ENCODE data around the gene CCDC12. TPM values are rescaled to one million over a fixed set of nuclear protein-coding genes. Genes with fewer than 3 reads are reported as not detected.

The CCDC12 gene
- total RNA-seq, 1 donor from 2014 or later: 17.5 TPM

GRCh38 chr3:46995901-46996562 is 19.5 kb upstream of the CCDC12 start:
- no peak for DNase-seq

- no peak for DNase-seq
Observed at GRCh38 chr3:46994801-46995731, 18.5 kb upstream of the CCDC12 start.

- DNase-seq: no peak
Observed at GRCh38 chr3:46993986-46994385, 17.4 kb upstream of the CCDC12 start.

DNA sequence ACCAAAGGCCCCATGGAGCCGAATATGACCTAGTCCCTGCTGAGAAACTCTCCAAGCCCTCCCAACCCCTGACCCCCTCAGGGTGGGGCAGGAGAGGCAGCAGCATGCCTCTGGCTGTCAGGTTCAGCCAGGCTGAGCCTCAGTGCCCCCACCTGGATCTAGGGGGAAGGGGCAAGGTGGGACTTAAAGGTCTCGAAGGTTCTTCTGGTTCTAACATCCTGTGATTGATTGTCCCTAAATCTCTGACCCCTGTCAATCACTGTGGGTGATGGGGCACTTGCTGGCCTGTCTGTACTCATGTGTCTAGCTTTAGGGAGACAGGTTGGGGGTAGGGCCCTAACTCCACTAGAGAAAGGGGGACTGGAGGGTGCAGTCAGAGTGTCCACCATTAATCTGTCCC is 16.7 kb upstream of the CCDC12 start:
- DNase-seq: no peak

- DNase-seq: no peak
Observed at GRCh38 chr3:46992231-46992630, 15.7 kb upstream of the CCDC12 start.

- no peak for DNase-seq
Observed at GRCh38 chr3:46991406-46992165, 15.0 kb upstream of the CCDC12 start.

DNA sequence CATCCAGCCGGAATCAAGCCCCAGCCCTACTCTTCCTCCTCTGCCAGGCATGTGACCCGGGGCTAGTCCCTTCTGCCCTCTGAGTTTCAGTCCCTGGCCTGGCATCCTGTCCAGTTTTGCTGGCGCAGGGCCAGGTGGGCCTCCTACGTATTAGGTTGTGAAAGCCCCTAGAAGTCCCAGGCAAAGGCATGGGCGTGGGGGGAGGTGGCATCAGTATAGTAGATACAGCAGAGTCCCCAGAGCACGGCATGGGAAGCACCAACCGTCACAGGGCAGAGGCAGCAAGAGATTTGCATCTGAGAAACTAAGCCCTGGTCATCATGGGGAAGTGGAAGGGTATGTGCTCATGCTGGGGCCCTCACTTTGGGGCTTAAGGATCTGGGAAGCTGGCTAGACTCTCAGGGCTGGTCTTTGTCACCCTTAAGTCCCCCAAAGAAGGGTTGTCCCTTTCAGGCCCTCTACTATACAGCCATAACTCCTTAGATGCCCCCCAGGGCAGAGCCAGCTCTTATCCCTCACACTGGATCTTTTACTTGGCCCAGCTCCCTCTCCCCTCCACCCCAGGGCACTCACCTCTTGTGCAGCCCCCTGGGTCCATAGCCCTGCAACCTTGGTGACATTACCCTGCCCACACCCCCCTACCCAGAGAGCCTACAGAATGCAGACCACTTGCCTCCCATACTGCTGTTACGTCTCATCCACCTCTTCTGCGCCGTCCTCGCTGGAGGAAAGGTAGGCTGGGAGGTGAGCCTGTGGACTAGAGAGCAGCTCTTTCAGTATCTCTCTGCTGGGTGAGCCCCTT is 14.2 kb upstream of the CCDC12 start:
- no peak for DNase-seq

DNA sequence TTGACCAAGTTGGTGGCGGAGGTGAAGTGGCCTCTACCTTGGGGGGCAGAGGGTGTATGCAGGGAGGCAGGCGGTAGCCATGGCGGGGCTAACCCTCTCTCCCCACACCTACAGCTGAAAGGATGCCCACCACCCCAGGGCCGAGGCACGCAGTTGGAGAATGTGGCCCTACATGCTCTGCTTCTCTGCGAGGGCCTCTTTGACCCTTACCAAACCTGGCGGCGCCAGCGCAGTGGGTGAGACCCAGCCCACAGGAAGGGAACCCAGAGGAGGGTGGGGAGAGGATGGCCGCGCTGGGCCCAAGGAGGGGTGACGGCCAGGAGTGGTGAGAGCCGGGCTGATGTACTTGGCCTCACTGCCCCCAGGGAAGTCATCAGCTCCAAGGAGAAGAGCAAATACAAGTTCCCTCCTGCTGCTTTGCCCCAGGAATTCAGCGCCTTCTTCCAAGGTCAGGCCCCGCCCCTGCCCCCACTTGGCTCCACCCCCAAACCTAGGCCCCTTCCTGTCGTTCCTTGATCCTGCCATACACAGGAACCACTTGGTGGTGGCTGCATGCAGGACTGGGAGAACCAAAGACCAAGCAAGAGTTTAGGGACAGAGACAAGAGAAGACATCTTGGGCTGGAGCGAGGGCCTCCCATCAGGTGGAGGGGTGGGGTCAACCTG is 12.7 kb upstream of the CCDC12 start:
- DNase-seq: no peak

DNA sequence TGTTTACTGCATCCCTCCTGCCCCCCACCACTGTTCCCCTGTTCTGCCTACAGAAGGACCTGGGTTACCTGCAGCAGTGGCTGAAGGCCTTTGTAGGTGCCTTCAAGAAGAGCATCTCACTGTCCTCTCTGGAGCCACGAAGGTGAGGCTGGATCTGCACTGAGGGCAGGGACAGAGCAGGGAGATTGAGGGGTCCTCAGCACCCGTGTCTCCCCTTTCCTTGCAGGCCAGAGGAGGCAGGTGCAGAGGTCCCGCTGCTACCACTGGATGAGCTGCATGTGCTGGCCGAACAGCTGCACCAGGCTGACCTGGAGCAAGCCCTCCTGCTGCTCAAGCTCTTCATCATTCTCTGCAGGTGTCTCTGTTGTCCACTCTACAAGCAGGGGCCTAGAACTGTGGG is 12.1 kb upstream of the CCDC12 start:
- no peak for DNase-seq

GRCh38 chr3:46987743-46988401 is 11.3 kb upstream of the CCDC12 start:
- DNase-seq: no peak

GRCh38 chr3:46987319-46987742 is 10.8 kb upstream of the CCDC12 start:
- no peak for DNase-seq

DNA sequence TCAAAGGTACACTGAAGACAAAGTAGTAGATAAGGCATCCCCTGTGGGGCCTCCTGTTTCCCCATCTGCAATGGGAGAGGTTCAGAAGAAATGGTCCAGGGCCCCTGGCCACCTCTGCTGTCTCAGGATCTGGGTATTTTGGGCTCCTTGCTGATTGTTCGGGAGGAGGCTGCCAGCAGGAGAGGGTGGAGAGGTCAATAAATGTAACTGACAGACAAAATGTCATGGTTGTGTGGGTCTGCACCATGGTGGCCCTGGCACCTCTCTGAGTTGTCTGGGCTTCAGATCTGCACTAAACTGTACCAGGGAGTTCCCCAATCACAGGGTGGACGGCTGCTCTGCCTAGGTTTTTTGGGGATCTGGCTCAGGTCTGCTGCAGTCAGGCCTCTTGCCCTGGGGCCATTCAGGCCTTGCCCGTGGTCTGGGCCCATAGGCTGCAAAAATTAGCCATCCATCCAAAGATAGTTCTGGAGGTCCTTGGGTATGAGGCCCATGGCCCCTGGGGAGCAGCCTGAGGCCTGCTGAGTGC is 10.3 kb upstream of the CCDC12 start:
- DNase-seq: no peak

DNA sequence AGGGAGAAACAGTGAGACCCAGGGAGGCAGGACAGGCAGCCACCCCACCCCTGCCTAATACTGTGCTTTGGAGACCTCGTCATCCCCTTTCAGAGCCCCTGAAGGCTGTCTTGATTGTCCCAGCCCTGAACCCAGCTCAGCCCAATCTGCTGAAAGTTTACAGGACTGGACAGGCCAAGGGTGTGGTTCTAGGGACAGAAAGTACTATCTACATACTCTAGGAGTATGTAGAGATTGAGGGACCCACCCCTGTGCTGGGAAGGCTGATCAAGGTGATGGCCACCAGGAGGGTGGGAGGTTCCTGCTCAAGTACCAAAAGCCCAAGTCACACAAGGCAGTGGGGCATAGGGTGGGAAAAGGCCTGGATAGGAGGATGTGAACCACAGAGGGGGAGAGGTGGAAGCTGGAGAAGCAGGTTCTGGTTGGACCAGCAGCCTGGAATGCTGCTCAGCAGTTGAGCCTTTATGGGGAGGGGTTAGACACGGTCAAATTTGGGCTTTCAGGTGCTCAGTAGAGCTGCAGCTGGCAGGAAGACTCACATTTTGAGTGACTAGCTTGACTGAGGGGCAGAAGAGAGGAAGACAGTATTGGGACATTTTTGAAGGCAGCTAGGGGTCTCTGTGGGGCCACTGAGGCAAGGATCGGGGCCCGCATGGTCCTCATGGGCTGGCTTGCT is 9.6 kb upstream of the CCDC12 start:
- DNase-seq: no peak

GRCh38 chr3:46985588-46985987 is 9.0 kb upstream of the CCDC12 start:
- DNase-seq: no peak

DNA sequence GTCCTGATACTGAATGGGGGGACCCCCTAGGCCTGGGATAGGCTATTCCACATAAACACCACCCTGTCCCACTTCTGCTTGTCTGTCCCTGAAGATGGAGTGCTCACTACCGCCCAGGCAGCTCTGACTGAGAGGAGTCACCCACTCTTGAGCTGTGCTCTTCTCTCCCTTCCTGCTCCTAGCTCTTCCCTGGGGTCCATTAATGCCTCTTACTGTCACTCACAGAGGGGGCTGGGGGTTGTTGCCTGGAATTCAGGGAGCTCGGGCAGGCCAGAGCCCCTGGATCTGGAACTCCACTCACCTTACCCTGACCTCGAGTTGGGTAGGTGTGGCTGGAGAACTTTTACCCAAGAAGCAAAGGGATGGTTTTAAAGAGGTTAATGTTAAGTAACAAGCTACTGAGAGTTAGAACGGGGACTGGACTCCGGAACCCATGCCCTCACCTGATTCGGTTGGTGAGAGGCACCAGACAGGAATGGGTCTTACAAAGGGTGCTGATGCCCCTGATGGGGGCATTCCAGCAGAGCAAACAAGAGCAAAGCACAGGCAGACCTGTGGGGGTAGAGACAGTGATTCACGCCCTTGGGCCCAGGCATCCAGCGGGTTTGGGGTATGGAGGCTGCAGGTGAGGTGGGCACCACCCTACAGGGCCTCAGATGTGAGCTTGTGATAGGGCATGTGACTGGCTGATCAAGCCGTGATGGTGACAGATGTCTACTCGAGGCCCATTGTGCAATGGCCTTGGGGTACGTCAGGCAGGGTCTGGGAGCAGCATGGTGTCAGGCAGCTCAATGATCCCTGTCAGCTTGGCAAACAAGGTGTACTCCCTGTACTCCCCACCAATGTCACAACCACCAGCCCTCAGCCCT is 8.3 kb upstream of the CCDC12 start:
- DNase-seq: no peak

- DNase-seq: no peak
Observed at GRCh38 chr3:46982546-46982945, 6.0 kb upstream of the CCDC12 start.

DNA sequence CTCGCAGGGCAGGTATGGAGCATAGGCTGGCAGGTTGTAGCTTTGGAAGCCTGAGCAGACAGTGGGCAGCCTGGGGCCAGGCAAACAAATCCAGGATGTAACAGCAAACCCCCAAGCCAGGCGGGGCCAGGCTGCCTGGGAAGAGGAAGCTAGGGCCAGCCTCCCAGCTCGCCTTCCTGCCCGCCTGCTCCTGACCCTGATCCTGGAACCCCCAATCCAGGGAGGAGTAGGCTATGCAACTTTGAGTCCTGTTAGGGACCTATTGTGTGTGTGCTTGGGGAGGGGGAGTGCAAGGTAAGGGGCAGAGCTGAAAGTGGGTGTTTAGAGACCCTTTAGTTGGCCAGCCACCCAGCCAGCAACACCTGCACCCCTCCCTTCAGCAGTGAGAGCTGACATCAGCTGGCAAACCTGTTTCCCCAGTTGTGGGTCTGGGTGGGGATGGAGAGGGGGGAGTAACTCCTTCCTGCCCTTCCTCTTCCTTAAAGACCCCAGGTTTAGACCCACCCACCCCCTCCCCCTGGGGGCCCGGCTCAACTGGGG is 5.5 kb upstream of the CCDC12 start:
- no peak for DNase-seq

DNA sequence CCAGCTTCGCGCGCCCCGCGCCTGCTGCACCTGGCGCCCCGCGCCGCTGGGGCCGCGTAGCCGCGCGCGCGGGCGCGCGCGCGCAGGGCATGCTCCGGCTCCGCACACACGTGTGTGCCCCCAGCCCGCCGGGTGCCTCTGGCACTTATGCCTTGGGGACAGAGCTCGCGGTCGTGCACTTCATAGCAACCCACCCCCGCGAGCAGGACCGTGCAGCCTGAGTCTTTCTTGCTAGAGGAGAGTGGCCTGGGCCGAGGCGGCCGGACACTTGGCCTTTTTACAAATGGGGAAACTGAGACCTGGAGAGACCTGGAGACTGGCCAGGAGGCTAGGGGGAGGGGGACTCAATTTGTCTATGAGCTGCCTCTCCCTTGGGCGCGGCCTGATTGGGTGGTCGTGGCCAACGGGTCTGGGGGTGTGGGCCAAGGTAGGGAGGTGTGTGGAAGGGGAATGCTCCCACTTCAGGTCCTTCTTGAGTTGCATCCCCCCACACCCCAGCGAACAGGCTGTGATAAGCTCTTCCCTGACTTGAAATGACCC is 3.5 kb upstream of the CCDC12 start:
- DNase-seq: no peak
